Endodermal cell (in vitro differentiated cells): ENCODE data around the gene CPNE2. TPM values are rescaled to one million over a fixed set of nuclear protein-coding genes. Genes with fewer than 3 reads are reported as not detected.
"Not testable (repeated sequence)": the region's sequence is repeated elsewhere in the genome, so short reads cannot be mapped to it uniquely, and the experiment has no call there.

Experiments used
- DNase-seq: peaks from one replicate; pipeline ENCODE4 v3.0.0-alpha.2; 2017
- H3K27ac ChIP-seq: 2 replicates; pipeline ENCODE4 v1.5.1; 2013; ENCODE audit warnings: mild to moderate bottlenecking, low read depth, low read length, moderate library complexity
- H3K27me3 ChIP-seq: 2 replicates; pipeline ENCODE4 v1.6.1; 2013; ENCODE audit warnings: mild to moderate bottlenecking, low read length, moderate library complexity; ENCODE audit not compliant: insufficient read depth, control insufficient read depth, poor library complexity, severe bottlenecking
- H3K36me3 ChIP-seq: 2 replicates; pipeline ENCODE4 v1.7.0; 2013; ENCODE audit warnings: mild to moderate bottlenecking, low read length, moderate library complexity; ENCODE audit not compliant: control insufficient read depth, insufficient read depth
- H3K4me1 ChIP-seq: one replicate; pipeline ENCODE4 v1.7.0; 2013; ENCODE audit warnings: low read length; ENCODE audit not compliant: control insufficient read depth, insufficient read depth
- H3K4me3 ChIP-seq: 2 replicates; pipeline ENCODE4 v1.5.1; 2013; ENCODE audit warnings: mild to moderate bottlenecking, low read length, moderate library complexity
- H3K9ac ChIP-seq: 2 replicates; pipeline ENCODE4 v1.6.1; 2013; ENCODE audit warnings: mild to moderate bottlenecking, low read length, moderate library complexity; ENCODE audit not compliant: poor library complexity, severe bottlenecking; ENCODE audit errors: extremely low read depth
- H3K9me3 ChIP-seq: 2 replicates; pipeline ENCODE4 v1.6.1; 2013; ENCODE audit warnings: mild to moderate bottlenecking, low read length, moderate library complexity; ENCODE audit not compliant: control insufficient read depth
- H3K27ac Mint-ChIP-seq: 2 replicates; pipeline ENCODE4 v1.8.0; 2020; ENCODE audit warnings: mixed read lengths
- H3K27me3 Mint-ChIP-seq: 2 replicates; pipeline ENCODE4 v1.8.0; 2021; ENCODE audit warnings: mild to moderate bottlenecking, mixed read lengths; ENCODE audit not compliant: insufficient read depth
- H3K36me3 Mint-ChIP-seq: 2 replicates; pipeline ENCODE4 v1.8.0; 2020; ENCODE audit warnings: low read depth, mixed read lengths
- H3K4me1 Mint-ChIP-seq: 2 replicates; pipeline ENCODE4 v1.8.0; 2020; ENCODE audit warnings: mixed read lengths
- H3K4me3 Mint-ChIP-seq: 2 replicates; pipeline ENCODE4 v1.8.0; 2020; ENCODE audit warnings: mild to moderate bottlenecking, moderate library complexity, mixed read lengths
- H3K9me3 Mint-ChIP-seq: 2 replicates; pipeline ENCODE4 v1.8.0; 2020; ENCODE audit warnings: mild to moderate bottlenecking, mixed read lengths
- CTCF ChIP-seq: fragments of 200-600 bp; sonication (generic); conservative IDR thresholded peaks from 2 replicates; pipeline ENCODE4 v1.5.0; 2021; ENCODE audit warnings: antibody characterized with exemption, mild to moderate bottlenecking
- WGBS, 2 experiments: methylation state at CpG; one replicate each; pipeline versions ENCODE4 v1.1.5 to v1.1.7; 2013; ENCODE audit warnings: missing lambda C conversion rate in 2 of 2, mixed read lengths in 1 of 2; ENCODE audit not compliant: insufficient coverage in 1 of 2, insufficient read length in 1 of 2; 5-methylcytosine and 5-hydroxymethylcytosine counted together
- total RNA-seq, 2 donors: library from RNA; stranded (reverse); fragmentation: NEBNext Ultra II Directional in 1 of 2; extraction: Animal tissue kit (Norgen Biotek cat#: 25700) in 1 of 2; gene quantifications; 2 replicates in 1 of 2; 3 replicates in 1 of 2; pipeline ENCODE4 v1.2.1, GENCODE V29; 2021

CPNE2 gene
- total RNA-seq, 2 donors from 2014 or later, result 12.3 to 16.6 TPM

GRCh38 chr16:57062329-57062728, 30.1 kb upstream of the CPNE2 start:
- no peaks in the 10 kb centered on the region for H3K9me3 Mint-ChIP-seq
- Histone ChIP-seq H3K4me3 (no peak overlapping the region), H3K9me3 (no peaks in the 10 kb centered on the region), H3K4me1 (no peaks in the 10 kb centered on the region), H3K36me3 (no peaks in the 10 kb centered on the region), H3K27ac (no peak overlapping the region), H3K27me3 (no peaks in the 10 kb centered on the region), H3K9ac (no peak overlapping the region)
- no peak overlapping the region for H3K4me3 Mint-ChIP-seq
- H3K27ac Mint-ChIP-seq, result no peak overlapping the region
- no peaks in the 10 kb centered on the region for H3K36me3 Mint-ChIP-seq
- peaks cover 1% of the 10 kb centered on the region for H3K27me3 Mint-ChIP-seq
- no peaks in the 10 kb centered on the region for H3K4me1 Mint-ChIP-seq
- TF ChIP-seq CTCF, result no peak
- DNase-seq, result no peak
- WGBS, 2 experiments, result 86 to 88% methylated on average over 8 of the region's 8 CpGs

- not testable (repeated sequence) for H3K27me3 ChIP-seq, H3K4me3 Mint-ChIP-seq, H3K36me3 ChIP-seq, H3K27ac ChIP-seq, H3K9me3 Mint-ChIP-seq, H3K27me3 Mint-ChIP-seq, H3K36me3 Mint-ChIP-seq, H3K9me3 ChIP-seq, H3K4me1 Mint-ChIP-seq, H3K9ac ChIP-seq, H3K4me1 ChIP-seq, DNase-seq, H3K4me3 ChIP-seq, H3K27ac Mint-ChIP-seq
- WGBS, 2 experiments, result 79 to 82% methylated on average over 8 of the region's 8 CpGs
Measured at GRCh38 chr16:57063189-57063588, 29.2 kb upstream of the CPNE2 start.

GRCh38 chr16:57064995-57065394, 27.4 kb upstream of the CPNE2 start:
- Histone ChIP-seq H3K27ac (no peak overlapping the region), H3K4me3 (no peak overlapping the region), H3K27me3 (no peaks in the 10 kb centered on the region), H3K4me1 (no peaks in the 10 kb centered on the region), H3K9me3 (no peaks in the 10 kb centered on the region), H3K9ac (no peak overlapping the region), H3K36me3 (no peaks in the 10 kb centered on the region)
- no peak for TF ChIP-seq CTCF
- no peak overlapping the region for H3K27ac Mint-ChIP-seq
- H3K4me3 Mint-ChIP-seq, result no peak overlapping the region
- H3K27me3 Mint-ChIP-seq, result peaks cover 1% of the 10 kb centered on the region
- 90% methylated on average over 5 of the region's 5 CpGs; no CpG with 5 or more reads in 1 of the 2 experiments for WGBS, 2 experiments
- H3K9me3 Mint-ChIP-seq, result no peaks in the 10 kb centered on the region
- H3K36me3 Mint-ChIP-seq, result no peaks in the 10 kb centered on the region
- H3K4me1 Mint-ChIP-seq, result no peaks in the 10 kb centered on the region
- DNase-seq, result no peak

- Histone ChIP-seq H3K27me3 (no peaks in the 10 kb centered on the region), H3K4me3 (no peak overlapping the region), H3K4me1 (no peaks in the 10 kb centered on the region), H3K36me3 (no peaks in the 10 kb centered on the region), H3K27ac (no peak overlapping the region), H3K9me3 (no peaks in the 10 kb centered on the region), H3K9ac (no peak overlapping the region)
- peaks cover 1% of the 10 kb centered on the region for H3K27me3 Mint-ChIP-seq
- no peak for DNase-seq
- H3K9me3 Mint-ChIP-seq, result no peaks in the 10 kb centered on the region
- no peaks in the 10 kb centered on the region for H3K4me1 Mint-ChIP-seq
- TF ChIP-seq CTCF, result no peak
- no peaks in the 10 kb centered on the region for H3K36me3 Mint-ChIP-seq
- no peak overlapping the region for H3K27ac Mint-ChIP-seq
- 82 to 87% methylated on average over 3 to 4 of the region's 4 CpGs for WGBS, 2 experiments
- no peak overlapping the region for H3K4me3 Mint-ChIP-seq
Measured at GRCh38 chr16:57066625-57067024, 25.8 kb upstream of the CPNE2 start.
